CD4-positive, alpha-beta memory T cell (primary cell): ENCODE data around the gene PDC. TPM values are rescaled to one million over a fixed set of nuclear protein-coding genes. Genes with fewer than 3 reads are reported as not detected.
A peak's percentile ranks its signal among the peaks of the same experiment; 100 is the strongest.

Experiments used
- CTCF ChIA-PET: fragments of 350-600 bp; sonication (Branson Sonifier 250); formaldehyde crosslinking; loops from one replicate; lab custom pipeline; 2021; ENCODE audit warnings: inconsistent platforms; ENCODE audit not compliant: partially characterized antibody; lab: Charles Lee
- POLR2A ChIA-PET: fragments of 350-600 bp; sonication (Branson Sonifier 250); formaldehyde crosslinking; loops from one replicate; lab custom pipeline; 2021; ENCODE audit not compliant: partially characterized antibody; lab: Charles Lee
- DNase-seq, 5 donors: peaks; one replicate each; pipeline versions ENCODE4 v3.0.0 to v3.0.0-alpha.2; 2020 to 2022; ENCODE audit warnings: mixed read lengths in 1 of 5
- H3K27ac ChIP-seq: one replicate; pipeline ENCODE4 v1.7.0; 2013; ENCODE audit warnings: low read depth, low read length
- H3K27me3 ChIP-seq: 2 replicates; pipeline ENCODE4 v1.7.0; 2013; ENCODE audit warnings: mild to moderate bottlenecking, low read length, moderate library complexity; ENCODE audit not compliant: insufficient read depth
- H3K36me3 ChIP-seq: 2 replicates; pipeline ENCODE4 v1.7.0; 2013; ENCODE audit warnings: mild to moderate bottlenecking, low read length, moderate library complexity; ENCODE audit not compliant: insufficient read depth
- H3K4me1 ChIP-seq: 2 replicates; pipeline ENCODE4 v1.7.0; 2013; ENCODE audit warnings: mild to moderate bottlenecking, low read length, moderate library complexity; ENCODE audit not compliant: insufficient read depth
- H3K4me3 ChIP-seq, 2 donors: one replicate each; pipeline ENCODE4 v1.7.0; 2013; ENCODE audit warnings: low read length in 2 of 2, mild to moderate bottlenecking in 1 of 2
- H3K9me3 ChIP-seq, 2 donors: one replicate each; pipeline ENCODE4 v1.7.0; 2013; ENCODE audit warnings: low read length in 2 of 2, control low read depth in 1 of 2; ENCODE audit not compliant: control insufficient read depth in 1 of 2
- H3K27ac Mint-ChIP-seq, 7 donors: one replicate each; pipeline ENCODE4 v1.8.0; 2020 to 2021; ENCODE audit warnings: mixed read lengths in 7 of 7, mild to moderate bottlenecking in 6 of 7, inconsistent platforms in 3 of 7, moderate library complexity in 3 of 7
- H3K27me3 Mint-ChIP-seq, 2 donors: one replicate each; pipeline ENCODE4 v1.8.0; 2020 to 2021; ENCODE audit warnings: mixed read lengths in 2 of 2
- H3K36me3 Mint-ChIP-seq, 2 donors: one replicate each; pipeline ENCODE4 v1.8.0; 2020 to 2021; ENCODE audit warnings: mixed read lengths in 2 of 2, inconsistent platforms in 1 of 2, mild to moderate bottlenecking in 1 of 2
- H3K4me1 Mint-ChIP-seq, 4 donors: one replicate each; pipeline ENCODE4 v1.8.0; 2020 to 2021; ENCODE audit warnings: mixed read lengths in 4 of 4, mild to moderate bottlenecking in 1 of 4
- H3K4me3 Mint-ChIP-seq, 8 donors: one replicate each; pipeline ENCODE4 v1.8.0; 2020 to 2021; ENCODE audit warnings: mixed read lengths in 8 of 8, mild to moderate bottlenecking in 7 of 8, moderate library complexity in 6 of 8, inconsistent platforms in 3 of 8
- H3K9me3 Mint-ChIP-seq, 8 donors: one replicate each; pipeline ENCODE4 v1.8.0; 2020 to 2021; ENCODE audit warnings: mixed read lengths in 8 of 8, mild to moderate bottlenecking in 5 of 8, inconsistent platforms in 3 of 8, moderate library complexity in 1 of 8
- intact Hi-C: fragments of 100-400 bp; cut with micrococcal nuclease; formaldehyde crosslinking; loops from one replicate; pipeline ENCODE4 v1.15.1; 2023
- polyA plus RNA-seq, 2 donors: library from polyadenylated mRNA; unstranded; fragments of 300-500 nt; fragmentation: Illumina TruSeq; gene quantifications; one replicate each; pipeline ENCODE4 v1.2.3, GENCODE V29; 2021
- total RNA-seq, 2 experiments: library from RNA; stranded (reverse); gene quantifications; one replicate each; pipeline ENCODE4 v1.2.3, GENCODE V29; 2021

PDC gene
- total and polyA plus RNA-seq, 4 experiments from 2014 or later: not detected

GRCh38 chr1:186424539-186424938 lies 36.4 kb downstream of the PDC start:
- intact Hi-C loops: no loop called here
- peaks cover 15 to 22% of the 10 kb centered on the region in 2 donors for H3K36me3 Mint-ChIP-seq
- no peak overlapping the region for H3K27ac ChIP-seq

DNA sequence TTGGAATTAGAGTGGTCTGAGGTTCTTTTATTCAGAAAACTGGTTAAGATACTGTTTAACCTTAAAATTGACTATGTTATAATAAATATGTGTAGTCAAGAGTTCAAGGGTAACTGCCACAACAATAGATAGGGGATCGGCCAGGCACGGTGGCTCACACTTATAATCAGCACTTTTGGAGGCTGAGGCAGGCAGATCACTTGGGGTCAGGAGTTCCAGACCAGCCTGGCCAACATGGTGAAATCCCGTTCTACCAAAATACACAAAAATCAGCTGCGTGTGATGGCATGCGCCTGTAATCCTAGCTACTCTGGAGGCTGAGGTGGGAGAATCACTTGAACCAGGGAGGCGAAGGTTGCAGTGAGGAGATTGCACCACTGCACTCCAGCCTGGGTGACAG lies 39.5 kb downstream of the PDC start:
- CTCF ChIA-PET: no interaction called here

More at GRCh38 chr1:186424539-186424938, 36.4 kb downstream of the PDC start:
- no peak overlapping the region for H3K4me3 ChIP-seq
- no peaks in the 10 kb centered on the region for H3K27me3 Mint-ChIP-seq
- ChIA-PET CTCF (no interaction called here), POLR2A (no interaction called here)
- no peak for DNase-seq
- H3K27ac Mint-ChIP-seq: no peak overlapping the region
- H3K4me1 Mint-ChIP-seq: peaks cover 5 to 11% (median 9%) of the 10 kb centered on the region in 4 donors
- no peaks in the 10 kb centered on the region for H3K36me3 ChIP-seq
- H3K27me3 ChIP-seq: no peaks in the 10 kb centered on the region
- no peak overlapping the region for H3K4me3 Mint-ChIP-seq
- H3K4me1 ChIP-seq: peaks cover 9% of the 10 kb centered on the region
- no peaks in the 10 kb centered on the region for H3K9me3 ChIP-seq
- H3K9me3 Mint-ChIP-seq: peaks cover 0 to 3% (median 0%) of the 10 kb centered on the region in 8 donors

DNA sequence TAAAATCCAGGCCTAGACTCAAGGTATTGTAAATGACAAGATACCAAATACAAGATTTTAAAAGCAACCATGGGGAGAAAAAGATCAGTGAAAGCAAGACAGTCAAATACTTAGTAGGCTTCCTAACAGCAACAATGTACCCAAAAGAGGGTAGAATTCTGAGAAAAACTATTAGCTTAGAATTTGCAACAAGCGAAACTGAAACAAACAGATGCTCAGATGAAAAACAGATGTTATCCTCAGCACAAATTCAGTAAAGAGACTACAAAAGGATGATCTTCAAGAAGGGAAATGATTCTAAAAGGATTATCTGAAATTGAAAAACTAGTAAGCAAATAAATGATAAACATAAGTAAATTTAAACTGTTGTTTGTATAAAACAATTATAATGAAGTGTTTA lies 40.0 kb downstream of the PDC start:
- Mint-ChIP-seq H3K4me3 (peak overlapping the region in 1 of 8 donors; percentile 16), H3K27me3 (no peaks in the 10 kb centered on the region), H3K36me3 (peaks cover 20 to 33% of the 10 kb centered on the region in 2 donors), H3K4me1 (peaks cover 5 to 11% (median 9%) of the 10 kb centered on the region in 4 donors), H3K27ac (peak overlapping the region in 3 of 7 donors; percentile 60 to 67 (median 67)), H3K9me3 (no peaks in the 10 kb centered on the region)
- Histone ChIP-seq H3K36me3 (peaks cover 10% of the 10 kb centered on the region), H3K27me3 (no peaks in the 10 kb centered on the region), H3K27ac (no peak overlapping the region), H3K4me3 (no peak overlapping the region), H3K9me3 (no peaks in the 10 kb centered on the region), H3K4me1 (peaks cover 9% of the 10 kb centered on the region)
- ChIA-PET CTCF (no interaction called here), POLR2A (no interaction called here)
- intact Hi-C loops: no loop called here
- DNase-seq: peak in 1 of 5 donors; percentile 2

More for the DNA sequence above, 39.5 kb downstream of the PDC start:
- Mint-ChIP-seq H3K4me3 (no peak overlapping the region), H3K27me3 (no peaks in the 10 kb centered on the region), H3K9me3 (no peaks in the 10 kb centered on the region), H3K27ac (no peak overlapping the region), H3K36me3 (peaks cover 20 to 36% of the 10 kb centered on the region in 2 donors), H3K4me1 (peaks cover 5 to 11% (median 9%) of the 10 kb centered on the region in 4 donors)
- Histone ChIP-seq H3K4me1 (peaks cover 9% of the 10 kb centered on the region), H3K27ac (no peak overlapping the region), H3K27me3 (no peaks in the 10 kb centered on the region), H3K36me3 (peaks cover 10% of the 10 kb centered on the region), H3K9me3 (no peaks in the 10 kb centered on the region), H3K4me3 (no peak overlapping the region)
- POLR2A ChIA-PET: no interaction called here
- DNase-seq: no peak
- intact Hi-C loops: no loop called here

DNA sequence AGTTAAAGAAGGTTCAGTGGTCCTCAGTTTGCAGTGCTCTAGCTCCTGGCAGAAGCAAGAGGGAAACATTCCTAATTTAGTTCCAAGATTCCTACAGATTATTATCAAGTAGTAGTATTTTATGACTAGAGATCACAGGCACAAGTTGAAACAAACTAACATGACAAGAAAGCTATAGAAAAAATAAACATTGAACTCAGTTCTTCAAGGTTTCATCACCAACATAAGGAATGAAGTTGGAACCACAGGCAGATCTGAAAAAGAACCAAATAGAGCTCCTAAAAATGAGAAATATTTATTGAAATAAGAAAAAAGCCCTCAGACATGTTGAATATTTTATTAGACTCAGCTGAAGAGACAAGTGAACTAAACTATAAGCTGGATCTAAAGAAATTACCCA lies 40.6 kb downstream of the PDC start:
- POLR2A ChIA-PET: interaction anchor here (0.7 kb wide), 1 partner anchor 42 kb away, joined by 3 read pairs; no protein-coding TSS in a partner anchor
- peaks cover 9% of the 10 kb centered on the region for H3K4me1 ChIP-seq

GRCh38 chr1:186418503-186418902 lies 42.4 kb downstream of the PDC start:
- H3K4me3 ChIP-seq: no peak overlapping the region
- Mint-ChIP-seq H3K27me3 (no peaks in the 10 kb centered on the region), H3K4me1 (peaks cover 5 to 11% (median 9%) of the 10 kb centered on the region in 4 donors), H3K4me3 (no peak overlapping the region), H3K27ac (no peak overlapping the region), H3K36me3 (peaks cover 28 to 35% of the 10 kb centered on the region in 2 donors), H3K9me3 (no peaks in the 10 kb centered on the region)
- peaks cover 10% of the 10 kb centered on the region for H3K36me3 ChIP-seq
- POLR2A ChIA-PET: no interaction called here
- H3K27ac ChIP-seq: no peak overlapping the region
- CTCF ChIA-PET: no interaction called here
- no peak for DNase-seq
- intact Hi-C loops: no loop called here
- no peaks in the 10 kb centered on the region for H3K27me3 ChIP-seq
- H3K4me1 ChIP-seq: peaks cover 9% of the 10 kb centered on the region
- H3K9me3 ChIP-seq: no peaks in the 10 kb centered on the region

More for the DNA sequence above, 40.6 kb downstream of the PDC start:
- no peak overlapping the region for H3K4me3 ChIP-seq
- no peak overlapping the region for H3K27ac ChIP-seq
- no peaks in the 10 kb centered on the region for H3K27me3 ChIP-seq
- peaks cover 10% of the 10 kb centered on the region for H3K36me3 ChIP-seq
- Mint-ChIP-seq H3K27ac (peak overlapping the region in 5 of 7 donors; percentile 60 to 76 (median 67)), H3K27me3 (no peaks in the 10 kb centered on the region), H3K9me3 (no peaks in the 10 kb centered on the region), H3K4me1 (peaks cover 5 to 11% (median 9%) of the 10 kb centered on the region in 4 donors), H3K36me3 (peaks cover 23 to 34% of the 10 kb centered on the region in 2 donors), H3K4me3 (no peak overlapping the region)
- CTCF ChIA-PET: interaction anchor here (0.6 kb wide), 1 partner anchor 38 kb away, joined by 3 read pairs; no protein-coding TSS in a partner anchor
- DNase-seq: no peak
- no peaks in the 10 kb centered on the region for H3K9me3 ChIP-seq
- intact Hi-C loops: no loop called here

- H3K4me3 Mint-ChIP-seq: no peak overlapping the region
- intact Hi-C loops: no loop called here
- no peaks in the 10 kb centered on the region for H3K27me3 Mint-ChIP-seq
Measured at GRCh38 chr1:186413319-186413718, 47.6 kb downstream of the PDC start.

DNA sequence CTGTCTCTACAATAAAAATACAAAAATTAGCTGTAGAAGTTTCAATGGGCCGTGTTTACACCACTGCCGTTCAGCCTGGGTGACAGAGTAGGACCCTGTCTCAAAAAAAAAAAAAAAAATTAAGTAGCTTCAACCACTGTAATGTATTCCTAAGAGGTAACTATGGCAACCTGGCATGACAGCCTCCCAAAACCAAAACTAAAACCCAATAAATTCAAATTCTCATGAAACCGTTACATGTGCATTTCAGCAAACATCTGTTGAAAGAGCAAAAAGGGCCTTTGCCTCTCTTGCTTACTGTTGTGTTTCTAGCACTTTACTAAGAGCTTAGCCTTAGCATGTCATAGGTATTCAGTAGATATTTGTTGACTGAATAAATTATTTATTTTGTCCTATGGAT lies 51.8 kb downstream of the PDC start:
- H3K27me3 ChIP-seq: no peaks in the 10 kb centered on the region
- peak in 2 of 5 donors; percentile 1 to 2 for DNase-seq
- H3K27ac Mint-ChIP-seq: no peak overlapping the region
- CTCF ChIA-PET: interaction anchor here (1.1 kb wide), 1 partner anchor 34 kb away, joined by 3 read pairs; the partner anchor contains the start of gene TPR
- H3K9me3 Mint-ChIP-seq: no peaks in the 10 kb centered on the region
- POLR2A ChIA-PET: no interaction called here
- H3K4me1 ChIP-seq: no peaks in the 10 kb centered on the region
- peaks cover 11% of the 10 kb centered on the region for H3K36me3 ChIP-seq
- H3K4me3 Mint-ChIP-seq: no peak overlapping the region
- no peaks in the 10 kb centered on the region for H3K9me3 ChIP-seq
- H3K27me3 Mint-ChIP-seq: no peaks in the 10 kb centered on the region
- no peaks in the 10 kb centered on the region for H3K4me1 Mint-ChIP-seq
- H3K4me3 ChIP-seq: no peak overlapping the region
- peaks cover 19 to 49% of the 10 kb centered on the region in 2 donors for H3K36me3 Mint-ChIP-seq
- intact Hi-C loops: no loop called here
- H3K27ac ChIP-seq: no peak overlapping the region

More at GRCh38 chr1:186413319-186413718, 47.6 kb downstream of the PDC start:
- Histone ChIP-seq H3K36me3 (no peaks in the 10 kb centered on the region), H3K4me3 (no peak overlapping the region), H3K27ac (no peak overlapping the region), H3K27me3 (no peaks in the 10 kb centered on the region), H3K4me1 (no peaks in the 10 kb centered on the region), H3K9me3 (no peaks in the 10 kb centered on the region)
- H3K4me1 Mint-ChIP-seq: no peaks in the 10 kb centered on the region
- ChIA-PET POLR2A (no interaction called here), CTCF (no interaction called here)
- H3K27ac Mint-ChIP-seq: no peak overlapping the region
- peaks cover 13 to 31% of the 10 kb centered on the region in 2 donors for H3K36me3 Mint-ChIP-seq
- DNase-seq: no peak
- no peaks in the 10 kb centered on the region for H3K9me3 Mint-ChIP-seq
